ENCODE measurements around the gene DSN1.

The DSN1 gene

DNA sequence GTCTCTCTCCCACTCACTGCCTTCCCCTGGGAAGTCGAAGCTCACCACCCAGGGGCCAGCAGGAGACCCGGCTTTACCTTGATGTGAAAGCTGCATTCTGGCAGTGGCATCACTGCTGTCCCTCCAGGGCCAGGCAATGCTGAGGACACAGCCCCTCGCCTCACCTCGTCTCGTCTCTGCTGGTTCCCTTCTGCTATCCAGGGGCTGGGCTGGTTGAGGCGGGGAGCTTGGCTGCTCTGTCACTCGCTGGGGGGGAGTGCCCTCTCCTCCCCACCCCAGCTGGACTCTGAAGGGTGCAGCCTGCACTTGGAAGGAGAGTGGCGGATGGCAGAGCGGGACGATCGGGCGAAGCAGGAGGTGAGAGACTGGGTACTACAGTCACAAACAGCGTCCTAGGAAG, 12.7 kb upstream of the DSN1 start:
- DNase-seq (ENCODE audit: low read depth) = no peak
- no peak overlapping the region for H3K4me3 ChIP-seq (ENCODE audit: low read length)
- TF ChIP-seq, protein P1, sequence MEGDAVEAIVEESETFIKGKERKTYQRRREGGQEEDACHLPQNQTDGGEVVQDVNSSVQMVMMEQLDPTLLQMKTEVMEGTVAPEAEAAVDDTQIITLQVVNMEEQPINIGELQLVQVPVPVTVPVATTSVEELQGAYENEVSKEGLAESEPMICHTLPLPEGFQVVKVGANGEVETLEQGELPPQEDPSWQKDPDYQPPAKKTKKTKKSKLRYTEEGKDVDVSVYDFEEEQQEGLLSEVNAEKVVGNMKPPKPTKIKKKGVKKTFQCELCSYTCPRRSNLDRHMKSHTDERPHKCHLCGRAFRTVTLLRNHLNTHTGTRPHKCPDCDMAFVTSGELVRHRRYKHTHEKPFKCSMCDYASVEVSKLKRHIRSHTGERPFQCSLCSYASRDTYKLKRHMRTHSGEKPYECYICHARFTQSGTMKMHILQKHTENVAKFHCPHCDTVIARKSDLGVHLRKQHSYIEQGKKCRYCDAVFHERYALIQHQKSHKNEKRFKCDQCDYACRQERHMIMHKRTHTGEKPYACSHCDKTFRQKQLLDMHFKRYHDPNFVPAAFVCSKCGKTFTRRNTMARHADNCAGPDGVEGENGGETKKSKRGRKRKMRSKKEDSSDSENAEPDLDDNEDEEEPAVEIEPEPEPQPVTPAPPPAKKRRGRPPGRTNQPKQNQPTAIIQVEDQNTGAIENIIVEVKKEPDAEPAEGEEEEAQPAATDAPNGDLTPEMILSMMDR (conservative IDR thresholded peaks at IDR 0.05; ENCODE audit: low read length) = no peak

- TF ChIP-seq, protein P1 (conservative IDR thresholded peaks at IDR 0.05; ENCODE audit: low read length) = no peak
- no peak overlapping the region for H3K4me3 ChIP-seq (ENCODE audit: low read length)
- DNase-seq (ENCODE audit: low read depth) = no peak
Observed at GRCh38 chr20:36785308-36785707, 11.7 kb upstream of the DSN1 start.

DNA sequence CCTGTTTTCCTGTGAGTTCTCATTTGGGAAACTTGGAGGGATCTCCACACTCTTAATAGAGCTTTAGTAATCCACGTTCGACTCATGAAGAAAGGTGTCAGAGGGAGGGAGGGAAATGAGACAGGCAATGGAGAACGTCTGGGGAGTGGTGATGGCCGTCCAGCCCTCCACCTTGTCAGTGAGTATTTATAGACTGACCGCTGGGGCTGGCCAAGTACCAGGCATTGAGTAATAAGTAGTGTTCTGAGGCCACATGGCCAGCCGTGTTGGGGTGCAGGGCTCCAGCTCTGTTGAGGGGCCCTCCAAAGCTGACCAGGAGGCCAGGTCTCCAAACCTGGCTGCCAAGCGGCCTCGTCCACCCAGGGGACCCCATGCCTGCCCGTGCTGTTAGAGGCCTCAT, 11.3 kb upstream of the DSN1 start:
- DNase-seq (ENCODE audit: low read depth) = peak; percentile 13
- TF ChIP-seq, protein P1 (conservative IDR thresholded peaks at IDR 0.05; ENCODE audit: low read length) = no peak
- no peak overlapping the region for H3K4me3 ChIP-seq (ENCODE audit: low read length)

DNA sequence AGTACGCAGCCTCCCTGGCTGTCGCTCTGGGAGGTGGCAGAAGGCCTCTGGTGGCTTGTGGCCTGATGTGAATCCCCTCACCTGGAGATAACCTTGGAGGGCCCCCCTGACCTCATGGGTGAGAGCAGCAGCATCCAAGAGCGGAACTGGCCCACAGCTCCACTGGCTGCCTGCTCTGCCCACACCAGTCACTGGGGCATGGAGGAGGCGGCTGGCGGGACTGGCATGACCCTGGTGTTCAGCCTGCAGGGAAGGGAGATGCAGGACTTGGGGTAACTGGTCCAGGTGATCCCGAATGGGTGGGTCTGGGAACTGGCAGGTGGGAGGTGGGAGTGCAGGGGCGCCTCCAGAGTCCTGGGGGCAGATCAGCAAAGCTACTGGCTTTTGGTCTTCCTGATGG, 10.6 kb upstream of the DSN1 start:
- no peak overlapping the region for H3K4me3 ChIP-seq (ENCODE audit: low read length)
- no peak for DNase-seq (ENCODE audit: low read depth)
- TF ChIP-seq, protein P1 (conservative IDR thresholded peaks at IDR 0.05; ENCODE audit: low read length) = no peak

- TF ChIP-seq, protein P1 (conservative IDR thresholded peaks at IDR 0.05; ENCODE audit: low read length) = no peak
- H3K4me3 ChIP-seq (ENCODE audit: low read length) = no peak overlapping the region
- DNase-seq (ENCODE audit: low read depth) = no peak
Observed at GRCh38 chr20:36779656-36780025, 6.1 kb upstream of the DSN1 start.

GRCh38 chr20:36778831-36779655, 5.5 kb upstream of the DSN1 start:
- DNase-seq (ENCODE audit: low read depth) = no peak
- TF ChIP-seq, protein P1 (conservative IDR thresholded peaks at IDR 0.05; ENCODE audit: low read length) = no peak
- H3K4me3 ChIP-seq (ENCODE audit: low read length) = no peak overlapping the region

GRCh38 chr20:36777576-36777975, 4.0 kb upstream of the DSN1 start:
- no peak overlapping the region for H3K4me3 ChIP-seq (ENCODE audit: low read length)
- no peak for DNase-seq (ENCODE audit: low read depth)
- TF ChIP-seq, protein P1 (conservative IDR thresholded peaks at IDR 0.05; ENCODE audit: low read length) = no peak

Measured in AG10803 (cell line).